ENCODE measurements around the gene RPEL1.
"Not testable (repeated sequence)": the region's sequence is repeated elsewhere in the genome, so short reads cannot be mapped to it uniquely, and the experiment has no call there.

RPEL1 gene

GRCh38 chr10:103245587-103245986, at the start of gene RPEL1:
TSS of gene RPEL1 (plus strand) at chr10:103245887. CDS start at chr10:103245997, 110 bp downstream.
- H3K4me2 ChIP-seq (ENCODE audit: low read depth, low read length, poor library complexity, severe bottlenecking), result not testable (repeated sequence)

GRCh38 chr10:103196516-103196915, 49.2 kb upstream of the RPEL1 start:
- Histone ChIP-seq H3K9ac (ENCODE audit: low read depth, low read length, poor library complexity, severe bottlenecking) (peak overlapping the region; percentile 37), H3K36me3 (ENCODE audit: insufficient read depth, low read length) (no peaks in the 10 kb centered on the region), H3K4me3 (ENCODE audit: low read length, poor library complexity, severe bottlenecking) (peak overlapping the region; percentile 5), H2AFZ (ENCODE audit: low read length) (peak overlapping the region; percentile 34; the same call in 1 of the 2 replicates), H3K9me3 (ENCODE audit: insufficient read depth, low read depth, low read length) (no peaks in the 10 kb centered on the region), H3K27me3 (ENCODE audit: insufficient read depth, low read length, poor library complexity, severe bottlenecking) (no peaks in the 10 kb centered on the region), H3K4me2 (ENCODE audit: low read depth, low read length, poor library complexity, severe bottlenecking) (peak overlapping the region; percentile 47), H4K20me1 (ENCODE audit: insufficient read depth, low read length, poor library complexity, severe bottlenecking) (peaks cover 10% of the 10 kb centered on the region), H3F3A (ENCODE audit: low read depth) (no peaks in the 10 kb centered on the region), H3K9me2 (replicated peaks; ENCODE audit: low read depth, low read length) (no peaks in the 10 kb centered on the region), H3K79me2 (ENCODE audit: insufficient read depth, low read length) (peaks cover 14% of the 10 kb centered on the region), H3K4me1 (ENCODE audit: insufficient read depth, low read length, poor library complexity, severe bottlenecking) (peaks cover 36% of the 10 kb centered on the region)
- no peak for TF ChIP-seq CTCF (conservative IDR thresholded peaks at IDR 0.05; ENCODE audit: low read length)
- TF ChIP-seq EZH2phosphoT487 (IDR thresholded peaks at IDR 0.05; ENCODE audit: borderline replicate concordance), result no peak

More at GRCh38 chr10:103245587-103245986, at the start of gene RPEL1:
- H3K9me2 ChIP-seq (replicated peaks; ENCODE audit: low read depth, low read length); H3K9me3 ChIP-seq (ENCODE audit: insufficient read depth, low read depth, low read length); H3K4me3 ChIP-seq (ENCODE audit: low read length, poor library complexity, severe bottlenecking); H3K36me3 ChIP-seq (ENCODE audit: insufficient read depth, low read length); H3K79me2 ChIP-seq (ENCODE audit: insufficient read depth, low read length); H4K20me1 ChIP-seq (ENCODE audit: insufficient read depth, low read length, poor library complexity, severe bottlenecking); H3F3A ChIP-seq (ENCODE audit: low read depth); H3K9ac ChIP-seq (ENCODE audit: low read depth, low read length, poor library complexity, severe bottlenecking); H3K27me3 ChIP-seq (ENCODE audit: insufficient read depth, low read length, poor library complexity, severe bottlenecking): not testable (repeated sequence)
- peaks cover 12% of the 10 kb centered on the region for H3K4me1 ChIP-seq (ENCODE audit: insufficient read depth, low read length, poor library complexity, severe bottlenecking)
- 0 out of 2 replicates have a peak within 1 kb of the TSS, but pooled peaks have one; percentile 44 for H2AFZ ChIP-seq (ENCODE audit: low read length)

- peak overlapping the region; percentile 34; the same call in 1 of the 2 replicates for H2AFZ ChIP-seq (ENCODE audit: low read length)
- no peaks in the 10 kb centered on the region for H3K27me3 ChIP-seq (ENCODE audit: insufficient read depth, low read length, poor library complexity, severe bottlenecking)
- H3F3A ChIP-seq (ENCODE audit: low read depth), result no peaks in the 10 kb centered on the region
- H4K20me1 ChIP-seq (ENCODE audit: insufficient read depth, low read length, poor library complexity, severe bottlenecking), result peaks cover 3% of the 10 kb centered on the region
- H3K36me3 ChIP-seq (ENCODE audit: insufficient read depth, low read length), result no peaks in the 10 kb centered on the region
- H3K4me3 ChIP-seq (ENCODE audit: low read length, poor library complexity, severe bottlenecking), result peak overlapping the region; percentile 5
- peak overlapping the region; percentile 37 for H3K9ac ChIP-seq (ENCODE audit: low read depth, low read length, poor library complexity, severe bottlenecking)
- no peaks in the 10 kb centered on the region for H3K9me2 ChIP-seq (replicated peaks; ENCODE audit: low read depth, low read length)
- H3K4me2 ChIP-seq (ENCODE audit: low read depth, low read length, poor library complexity, severe bottlenecking), result peak overlapping the region; percentile 47
- H3K4me1 ChIP-seq (ENCODE audit: insufficient read depth, low read length, poor library complexity, severe bottlenecking), result peaks cover 31% of the 10 kb centered on the region
- H3K9me3 ChIP-seq (ENCODE audit: insufficient read depth, low read depth, low read length), result no peaks in the 10 kb centered on the region
- peaks cover 7% of the 10 kb centered on the region for H3K79me2 ChIP-seq (ENCODE audit: insufficient read depth, low read length)
- TF ChIP-seq CTCF (conservative IDR thresholded peaks at IDR 0.05; ENCODE audit: low read length) (no peak), EZH2phosphoT487 (IDR thresholded peaks at IDR 0.05; ENCODE audit: borderline replicate concordance) (no peak)
Measured at GRCh38 chr10:103197174-103197573, 48.5 kb upstream of the RPEL1 start.

GRCh38 chr10:103197903-103198302, 47.8 kb upstream of the RPEL1 start:
- H3K4me2 ChIP-seq (ENCODE audit: low read depth, low read length, poor library complexity, severe bottlenecking), result peak overlapping the region; percentile 47
- no peaks in the 10 kb centered on the region for H3K9me3 ChIP-seq (ENCODE audit: insufficient read depth, low read depth, low read length)
- no peaks in the 10 kb centered on the region for H3K27me3 ChIP-seq (ENCODE audit: insufficient read depth, low read length, poor library complexity, severe bottlenecking)
- no peaks in the 10 kb centered on the region for H4K20me1 ChIP-seq (ENCODE audit: insufficient read depth, low read length, poor library complexity, severe bottlenecking)
- H2AFZ ChIP-seq (ENCODE audit: low read length), result peak overlapping the region; percentile 15; the same call in 1 of the 2 replicates
- no peak overlapping the region for H3K4me3 ChIP-seq (ENCODE audit: low read length, poor library complexity, severe bottlenecking)
- peaks cover 31% of the 10 kb centered on the region for H3K4me1 ChIP-seq (ENCODE audit: insufficient read depth, low read length, poor library complexity, severe bottlenecking)
- H3K36me3 ChIP-seq (ENCODE audit: insufficient read depth, low read length), result no peaks in the 10 kb centered on the region
- H3F3A ChIP-seq (ENCODE audit: low read depth), result no peaks in the 10 kb centered on the region
- H3K79me2 ChIP-seq (ENCODE audit: insufficient read depth, low read length), result peaks cover under 1% of the 10 kb centered on the region; the same call in 1 of the 2 replicates
- peak overlapping the region; percentile 37 for H3K9ac ChIP-seq (ENCODE audit: low read depth, low read length, poor library complexity, severe bottlenecking)
- H3K9me2 ChIP-seq (replicated peaks; ENCODE audit: low read depth, low read length), result no peaks in the 10 kb centered on the region
- TF ChIP-seq EZH2phosphoT487 (IDR thresholded peaks at IDR 0.05; ENCODE audit: borderline replicate concordance), result no peak
- TF ChIP-seq CTCF (conservative IDR thresholded peaks at IDR 0.05; ENCODE audit: low read length), result no peak
